Progenitor cell of endocrine pancreas (in vitro differentiated cells): ENCODE results near the gene GINS2. TPM values are rescaled to one million over a fixed set of nuclear protein-coding genes. Genes with fewer than 3 reads are reported as not detected.

ENCODE experiments used
- DNase-seq: peaks from one replicate; pipeline ENCODE4 v3.0.0; 2021; ENCODE audit warnings: low spot score; ENCODE audit not compliant: unreplicated experiment
- H3K27ac Mint-ChIP-seq: 2 replicates; pipeline ENCODE4 v1.8.0; 2021; ENCODE audit warnings: mild to moderate bottlenecking, moderate library complexity, mixed read lengths
- H3K27me3 Mint-ChIP-seq: 2 replicates; pipeline ENCODE4 v1.8.0; 2021; ENCODE audit warnings: mixed read lengths
- H3K36me3 Mint-ChIP-seq: 2 replicates; pipeline ENCODE4 v1.8.0; 2022; ENCODE audit warnings: mixed read lengths; ENCODE audit not compliant: insufficient read depth
- H3K4me1 Mint-ChIP-seq: 2 replicates; pipeline ENCODE4 v1.8.0; 2021; ENCODE audit warnings: low read depth, mixed read lengths
- H3K4me3 Mint-ChIP-seq: 2 replicates; pipeline ENCODE4 v1.8.0; 2021; ENCODE audit warnings: low read depth, mild to moderate bottlenecking, moderate library complexity, mixed read lengths
- H3K9me3 Mint-ChIP-seq: 2 replicates; pipeline ENCODE4 v1.8.0; 2021; ENCODE audit warnings: low read depth, mixed read lengths
- total RNA-seq: library from RNA; stranded (reverse); gene quantifications from 2 replicates; pipeline ENCODE4 v1.2.1, GENCODE V29; 2021
- TF ChIP-seq, protein P1 (sequence below): fragments of 200-600 bp; sonication (generic); IDR thresholded peaks from one replicate; pipeline ENCODE4 v1.5.0; 2021; ENCODE audit warnings: antibody characterized with exemption, mild to moderate bottlenecking; ENCODE audit not compliant: unreplicated experiment

GINS2 gene
- total RNA-seq, 1 donor from 2014 or later = 22.3 TPM

DNA sequence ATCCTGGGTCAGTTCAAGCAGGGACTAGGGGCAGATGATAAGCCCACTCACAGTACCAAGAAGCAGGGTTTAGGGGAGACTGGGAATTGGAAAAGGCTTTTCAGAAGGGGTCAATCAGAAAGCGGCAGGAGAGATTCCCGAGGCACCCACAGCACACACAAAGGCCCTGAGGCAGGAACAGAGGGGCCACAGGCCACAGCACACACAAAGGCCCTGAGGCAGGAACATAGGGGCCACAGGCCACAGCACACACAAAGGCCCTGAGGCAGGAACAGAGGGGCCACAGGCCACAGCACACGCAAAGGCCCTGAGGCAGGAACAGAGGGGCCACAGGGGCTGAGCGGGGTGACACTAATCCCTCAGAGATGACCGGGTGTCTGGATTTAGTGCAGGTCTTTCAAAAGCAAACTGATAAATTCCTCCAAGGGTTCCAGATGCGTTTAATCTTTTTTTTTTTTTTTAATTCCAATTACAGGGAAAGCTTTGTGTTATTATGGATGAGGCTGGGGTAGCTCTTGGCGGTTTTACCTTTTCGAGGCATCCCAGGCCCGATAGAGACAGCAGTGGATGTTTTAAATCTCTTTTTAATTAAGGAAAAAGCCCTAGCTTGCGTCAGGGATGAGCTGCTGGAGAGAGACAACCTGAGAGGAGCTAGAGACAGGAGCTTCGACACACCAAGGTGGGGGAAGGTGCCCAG is 31.0 kb upstream of the GINS2 start:
- TF ChIP-seq, protein P1, sequence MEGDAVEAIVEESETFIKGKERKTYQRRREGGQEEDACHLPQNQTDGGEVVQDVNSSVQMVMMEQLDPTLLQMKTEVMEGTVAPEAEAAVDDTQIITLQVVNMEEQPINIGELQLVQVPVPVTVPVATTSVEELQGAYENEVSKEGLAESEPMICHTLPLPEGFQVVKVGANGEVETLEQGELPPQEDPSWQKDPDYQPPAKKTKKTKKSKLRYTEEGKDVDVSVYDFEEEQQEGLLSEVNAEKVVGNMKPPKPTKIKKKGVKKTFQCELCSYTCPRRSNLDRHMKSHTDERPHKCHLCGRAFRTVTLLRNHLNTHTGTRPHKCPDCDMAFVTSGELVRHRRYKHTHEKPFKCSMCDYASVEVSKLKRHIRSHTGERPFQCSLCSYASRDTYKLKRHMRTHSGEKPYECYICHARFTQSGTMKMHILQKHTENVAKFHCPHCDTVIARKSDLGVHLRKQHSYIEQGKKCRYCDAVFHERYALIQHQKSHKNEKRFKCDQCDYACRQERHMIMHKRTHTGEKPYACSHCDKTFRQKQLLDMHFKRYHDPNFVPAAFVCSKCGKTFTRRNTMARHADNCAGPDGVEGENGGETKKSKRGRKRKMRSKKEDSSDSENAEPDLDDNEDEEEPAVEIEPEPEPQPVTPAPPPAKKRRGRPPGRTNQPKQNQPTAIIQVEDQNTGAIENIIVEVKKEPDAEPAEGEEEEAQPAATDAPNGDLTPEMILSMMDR = no peak
- Mint-ChIP-seq H3K27ac (no peak overlapping the region), H3K36me3 (no peaks in the 10 kb centered on the region), H3K9me3 (no peaks in the 10 kb centered on the region), H3K27me3 (peaks cover 22% of the 10 kb centered on the region), H3K4me1 (no peaks in the 10 kb centered on the region), H3K4me3 (no peak overlapping the region)
- DNase-seq = no peak

DNA sequence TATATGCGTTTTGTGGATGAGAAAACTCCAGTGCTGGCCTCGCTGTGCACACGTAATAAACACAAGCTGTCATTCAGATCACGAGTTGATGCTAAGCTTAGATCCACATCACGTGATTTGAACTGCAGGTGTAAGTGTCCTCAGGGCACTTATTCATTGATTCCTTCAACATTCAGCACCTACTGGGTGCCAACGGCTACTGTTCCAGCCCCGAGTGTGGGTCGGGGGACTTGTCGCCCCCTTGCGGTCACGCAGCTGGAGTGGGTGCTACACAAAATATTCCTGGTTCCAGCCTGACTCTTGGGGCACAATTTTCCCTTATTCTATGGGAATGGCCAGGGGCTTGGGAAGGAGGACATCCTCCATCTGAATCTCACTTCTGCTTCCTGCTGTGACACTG is 29.9 kb upstream of the GINS2 start:
- Mint-ChIP-seq H3K9me3 (no peaks in the 10 kb centered on the region), H3K4me1 (no peaks in the 10 kb centered on the region), H3K27me3 (peaks cover 17% of the 10 kb centered on the region), H3K27ac (no peak overlapping the region), H3K4me3 (no peak overlapping the region), H3K36me3 (no peaks in the 10 kb centered on the region)
- no peak for DNase-seq
- TF ChIP-seq, protein P1 = peak; percentile 55

DNA sequence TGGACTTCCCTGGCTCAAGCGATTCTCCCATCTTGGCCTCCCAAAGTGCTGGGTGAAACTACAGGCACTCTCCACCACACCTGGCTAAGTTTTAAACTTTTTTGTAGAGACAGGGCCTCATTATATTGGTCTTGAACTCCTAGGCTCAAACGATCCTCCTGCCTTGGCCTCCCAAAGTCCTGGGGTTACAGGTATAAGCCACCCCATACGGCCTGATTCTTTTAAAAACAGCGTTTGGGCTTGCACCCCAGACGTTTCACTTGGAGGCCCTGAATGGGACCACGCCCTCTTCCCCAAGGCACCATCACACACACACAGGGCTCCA is 29.4 kb upstream of the GINS2 start:
- H3K9me3 Mint-ChIP-seq = no peaks in the 10 kb centered on the region
- peaks cover under 1% of the 10 kb centered on the region for H3K4me1 Mint-ChIP-seq
- H3K4me3 Mint-ChIP-seq = no peak overlapping the region
- TF ChIP-seq, protein P1 = no peak
- no peak overlapping the region for H3K27ac Mint-ChIP-seq
- no peaks in the 10 kb centered on the region for H3K36me3 Mint-ChIP-seq
- no peak for DNase-seq
- peaks cover 17% of the 10 kb centered on the region for H3K27me3 Mint-ChIP-seq

DNA sequence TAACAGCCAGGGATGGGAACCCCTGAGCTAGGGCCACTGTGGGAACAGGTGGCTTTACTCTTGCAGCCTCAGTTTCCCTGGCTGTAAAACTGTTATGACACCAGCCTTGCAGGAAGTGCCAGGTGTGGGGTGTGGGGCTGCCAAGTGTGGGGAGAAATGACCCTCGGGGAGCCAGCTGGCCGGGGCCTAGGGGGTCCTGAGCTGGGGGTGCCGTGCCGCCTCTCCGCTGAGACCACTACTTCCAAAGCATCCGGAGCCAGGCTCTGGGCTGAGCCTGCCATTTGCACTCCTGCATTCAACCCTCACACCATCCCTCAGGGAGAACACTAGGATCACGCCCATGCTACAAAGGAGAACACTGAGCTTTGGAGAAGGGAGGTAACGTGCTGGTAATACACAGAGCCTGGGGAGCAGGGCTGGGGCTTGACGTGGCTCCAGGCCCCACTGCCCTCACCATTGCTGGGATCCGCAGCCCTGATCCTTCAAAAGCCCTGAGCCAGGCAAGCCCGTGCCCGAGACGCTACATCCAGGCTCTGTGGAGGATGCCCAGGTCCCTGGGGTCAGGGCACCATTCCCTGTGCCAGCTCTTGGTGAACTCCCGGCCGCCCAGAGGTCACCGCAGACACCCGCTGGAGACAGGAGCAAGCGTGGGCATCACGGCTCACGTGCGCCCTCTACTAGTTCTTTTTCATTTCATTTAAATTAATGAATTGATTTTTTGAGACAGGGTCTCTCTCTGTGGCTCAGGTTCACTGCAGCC is 28.8 kb upstream of the GINS2 start:
- Mint-ChIP-seq H3K4me1 (peaks cover 5% of the 10 kb centered on the region), H3K4me3 (no peak overlapping the region), H3K9me3 (no peaks in the 10 kb centered on the region), H3K27me3 (peaks cover 17% of the 10 kb centered on the region), H3K36me3 (no peaks in the 10 kb centered on the region), H3K27ac (no peak overlapping the region)
- peak; percentile 54 for DNase-seq
- TF ChIP-seq, protein P1 = peak; percentile 80

DNA sequence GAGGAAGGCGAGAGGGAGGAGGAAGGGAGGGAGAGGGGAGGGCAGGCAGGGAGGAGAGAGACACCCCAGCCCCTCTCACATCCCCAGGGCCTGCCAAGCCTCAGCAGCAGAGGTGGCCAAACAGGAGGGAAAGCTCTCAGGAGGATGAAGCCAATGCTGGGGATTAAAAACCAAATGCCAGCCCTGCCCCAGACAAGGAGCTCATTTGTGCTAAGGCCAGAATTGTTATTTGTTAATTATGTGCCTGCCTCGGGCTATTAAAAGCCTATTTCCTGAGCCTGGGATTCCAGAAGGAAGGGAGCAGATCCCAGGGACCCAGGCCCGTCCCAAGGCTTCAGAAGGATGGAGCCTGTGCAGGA is 27.9 kb upstream of the GINS2 start:
- TF ChIP-seq, protein P1 = no peak
- no peak for DNase-seq
- peaks cover 17% of the 10 kb centered on the region for H3K27me3 Mint-ChIP-seq
- peaks cover 2% of the 10 kb centered on the region for H3K36me3 Mint-ChIP-seq
- no peak overlapping the region for H3K27ac Mint-ChIP-seq
- no peaks in the 10 kb centered on the region for H3K9me3 Mint-ChIP-seq
- H3K4me3 Mint-ChIP-seq = no peak overlapping the region
- H3K4me1 Mint-ChIP-seq = peaks cover 5% of the 10 kb centered on the region
